GM21423 (cell line): ENCODE results near the gene VAMP8.
"Not testable (repeated sequence)": the region's sequence is repeated elsewhere in the genome, so short reads cannot be mapped to it uniquely, and the experiment has no call there.

Experiments
- ATAC-seq: cut with Tn5 transposase; IDR thresholded peaks from one replicate; pipeline ENCODE4 v1.9.1; 2021; ENCODE audit warnings: mild to moderate bottlenecking, moderate library complexity; ENCODE audit not compliant: unreplicated experiment

Gene VAMP8

DNA sequence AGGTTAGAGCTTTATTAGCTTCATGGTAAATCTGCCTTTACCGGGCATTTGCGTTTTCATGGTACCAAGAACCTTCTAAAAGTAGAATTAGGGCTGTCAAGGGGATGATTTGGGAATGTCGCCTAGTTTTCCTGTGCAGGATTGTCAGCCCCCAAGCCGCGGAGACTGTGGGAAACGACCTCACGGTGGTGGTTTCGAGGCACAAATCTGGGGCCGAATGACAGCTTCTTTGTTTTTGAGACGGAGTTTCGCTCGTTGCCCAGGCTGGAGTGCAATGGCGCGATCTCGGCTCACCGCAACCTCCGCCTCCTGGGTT is 38.0 kb downstream of the VAMP8 start:
- no peak for ATAC-seq

DNA sequence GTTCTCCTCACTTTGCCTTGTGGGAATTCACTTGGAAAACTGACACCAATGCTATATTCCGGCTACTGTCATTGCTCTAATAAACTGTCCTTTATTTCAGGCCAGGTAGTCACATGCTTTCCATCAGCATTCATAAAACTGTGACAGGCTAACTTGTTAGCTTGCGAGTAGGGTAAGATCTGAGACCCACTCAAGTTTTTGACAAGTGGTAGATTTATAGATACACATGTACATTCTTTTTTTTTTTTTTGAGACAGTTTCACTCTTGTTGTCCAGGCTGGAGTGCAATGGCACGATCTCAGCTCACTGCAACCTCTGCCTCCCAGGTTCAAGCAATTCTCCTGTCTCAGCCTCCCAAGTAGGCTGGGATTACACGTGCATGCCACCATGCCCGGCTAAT is 40.3 kb downstream of the VAMP8 start:
- ATAC-seq: not testable (repeated sequence)

DNA sequence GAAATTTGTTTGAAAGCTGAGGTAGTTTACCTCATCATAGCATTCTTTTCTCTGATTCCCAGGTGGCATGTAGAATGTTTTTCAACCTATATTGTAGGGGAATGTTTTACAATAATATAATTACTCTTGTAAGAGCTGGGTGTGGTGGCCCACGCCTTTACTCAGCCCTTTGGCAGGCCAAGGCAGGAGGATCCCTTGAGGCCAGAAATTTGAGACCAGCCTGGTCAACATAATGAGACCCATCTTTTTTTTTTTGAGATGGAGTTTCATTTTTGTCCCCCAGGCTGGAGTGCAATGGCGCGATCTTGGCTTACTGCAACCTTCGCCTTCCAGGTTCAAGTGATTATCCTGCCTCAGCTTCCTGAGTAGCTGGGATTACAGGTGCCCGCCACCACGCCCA is 42.2 kb downstream of the VAMP8 start:
- ATAC-seq: no peak

DNA sequence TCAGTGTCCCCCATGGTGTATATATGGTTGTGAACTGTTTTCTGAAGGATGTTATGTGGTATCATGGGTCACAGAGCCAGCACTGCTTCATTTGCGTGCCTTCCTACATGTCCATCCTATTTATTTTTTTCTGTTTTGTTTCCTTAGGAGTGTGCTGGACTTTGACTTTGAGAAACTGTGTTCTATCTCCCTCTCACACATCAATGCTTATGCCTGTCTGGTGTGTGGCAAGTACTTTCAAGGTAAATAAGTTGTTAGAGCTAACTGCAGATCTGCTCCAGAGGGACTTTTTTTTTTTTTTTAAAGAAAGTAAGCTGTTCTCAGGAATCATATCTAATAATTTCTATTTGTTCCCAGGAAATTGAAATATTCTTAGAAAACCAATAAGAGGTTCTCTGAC is 44.0 kb downstream of the VAMP8 start:
- ATAC-seq: no peak

DNA sequence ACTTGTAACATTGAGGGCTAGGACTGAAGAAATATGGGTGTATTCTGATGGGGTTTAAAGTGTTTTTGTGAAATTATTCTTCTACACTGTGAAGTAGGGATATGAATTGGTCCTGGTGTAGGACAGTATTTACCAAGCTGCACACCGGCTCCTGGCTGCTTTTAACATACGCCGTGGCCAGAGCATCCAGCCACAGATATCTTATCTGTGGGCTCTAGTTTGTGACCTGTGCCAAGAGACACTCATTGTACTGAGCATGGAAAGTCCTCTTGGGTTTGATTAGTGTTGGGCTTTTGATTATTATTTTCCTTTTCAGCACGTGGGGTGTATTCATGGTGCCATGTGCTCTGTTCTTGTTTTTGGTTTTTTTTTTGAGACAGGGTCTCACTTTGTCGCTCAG is 46.6 kb downstream of the VAMP8 start:
- ATAC-seq: no peak

DNA sequence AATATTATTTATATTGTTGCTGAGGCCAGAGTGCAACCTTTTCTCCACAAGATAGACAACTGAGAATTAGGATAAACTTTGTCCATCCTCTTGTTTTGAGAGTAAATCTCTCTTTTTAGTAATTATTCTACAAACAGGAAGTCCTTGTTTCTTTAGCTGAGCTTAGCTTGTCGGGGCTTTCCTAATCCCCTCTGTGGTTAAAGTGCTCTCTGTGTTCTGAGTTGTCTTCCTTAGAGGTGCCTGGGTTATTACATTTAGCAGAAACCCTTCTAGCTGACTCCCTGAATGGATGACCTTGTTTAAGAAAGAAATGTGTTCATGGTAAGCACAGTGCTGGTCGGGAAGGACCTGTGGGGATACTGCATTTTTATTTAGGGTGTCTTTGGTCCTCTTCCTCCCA is 51.3 kb downstream of the VAMP8 start:
- ATAC-seq: no peak

DNA sequence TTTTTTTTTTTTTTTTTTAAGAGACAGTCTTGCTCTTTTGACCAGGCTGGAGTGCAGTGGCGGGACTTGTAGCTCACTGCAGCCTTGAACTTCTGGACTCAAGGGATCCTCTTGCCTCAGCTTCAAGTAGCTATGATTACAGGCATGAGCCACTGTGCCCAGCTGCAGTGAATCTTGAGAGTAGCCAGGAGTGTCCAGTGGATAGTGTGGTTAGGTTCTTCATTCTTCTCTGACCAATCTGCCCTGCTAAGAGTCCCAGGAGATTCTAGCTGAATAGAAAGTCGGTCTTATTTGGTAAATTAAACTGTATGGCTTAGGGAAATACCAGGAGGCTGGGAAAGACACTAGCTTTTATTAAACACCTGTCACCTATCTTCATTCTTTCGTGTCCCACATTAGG is 53.9 kb downstream of the VAMP8 start:
- no peak for ATAC-seq
